SK-N-MC (cell line): ENCODE results near the gene IRF6.
"Not testable (repeated sequence)": the region's sequence is repeated elsewhere in the genome, so short reads cannot be mapped to it uniquely, and the experiment has no call there.

Experiments
- DNase-seq: peaks from one replicate; pipeline ENCODE4 v3.0.0-alpha.2; 2011; ENCODE audit warnings: low read depth, low spot score
- H3K27ac ChIP-seq: fragments of 200-600 bp; sonication (generic); 2 replicates; pipeline ENCODE4 v1.5.1; 2016; ENCODE audit warnings: mixed run types
- H3K36me3 ChIP-seq: fragments of 200-600 bp; sonication (generic); 2 replicates; pipeline ENCODE4 v1.6.1; 2017; ENCODE audit warnings: antibody characterized with exemption, low read length, mixed read lengths; ENCODE audit not compliant: insufficient read depth
- H3K4me3 ChIP-seq: fragments of 200-600 bp; sonication (generic); 2 replicates; pipeline ENCODE4 v1.5.1; 2016
- H3K9ac ChIP-seq: fragments of 200-600 bp; sonication (generic); 2 replicates; pipeline ENCODE4 v1.8.0; 2017; ENCODE audit warnings: mixed run types, mixed read lengths; ENCODE audit not compliant: insufficient read length
- H3K9me3 ChIP-seq: fragments of 200-600 bp; sonication (generic); 2 replicates; pipeline ENCODE4 v1.6.1; 2017; ENCODE audit warnings: low read depth, mild to moderate bottlenecking, antibody characterized with exemption, low read length, moderate library complexity, mixed read lengths
- EZH2 ChIP-seq: fragments of 200-600 bp; sonication (generic); IDR thresholded peaks from one replicate; pipeline ENCODE4 v1.6.1; 2017; ENCODE audit warnings: antibody characterized with exemption
- FOXP2 ChIP-seq: optimal IDR thresholded peaks from 2 replicates; pipeline ENCODE3; 2011; ENCODE audit warnings: mild to moderate bottlenecking, moderate library complexity; ENCODE audit not compliant: insufficient read depth; ENCODE audit errors: extremely low read length, control extremely low read depth
- POLR2AphosphoS5 ChIP-seq: IDR thresholded peaks from 2 replicates; pipeline ENCODE4 v1.6.1; 2012; ENCODE audit warnings: mild to moderate bottlenecking, low read depth, low read length, borderline replicate concordance

The IRF6 gene

DNA sequence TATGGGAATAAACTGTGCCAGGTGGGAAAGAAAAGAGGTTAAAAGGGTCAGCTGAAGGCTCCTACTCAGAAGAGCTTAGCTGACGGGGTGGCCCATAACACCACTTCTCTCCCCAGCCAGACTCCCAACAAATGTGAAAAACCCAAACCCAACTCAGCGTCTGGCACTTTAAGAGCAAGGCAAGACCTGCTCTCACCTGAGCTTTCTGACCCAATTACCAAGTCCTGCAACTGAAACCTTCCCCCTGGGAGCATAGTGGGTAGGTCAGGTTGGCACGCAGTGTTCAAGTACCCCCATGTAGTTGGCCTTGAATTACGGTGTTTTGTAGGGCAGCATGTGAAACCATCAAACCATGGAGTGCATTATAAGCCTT is 3.2 kb downstream of the IRF6 start:
- no peaks in the 10 kb centered on the region for H3K36me3 ChIP-seq
- no peak for TF ChIP-seq EZH2
- no peak for TF ChIP-seq POLR2AphosphoS5
- TF ChIP-seq FOXP2, result no peak

DNA sequence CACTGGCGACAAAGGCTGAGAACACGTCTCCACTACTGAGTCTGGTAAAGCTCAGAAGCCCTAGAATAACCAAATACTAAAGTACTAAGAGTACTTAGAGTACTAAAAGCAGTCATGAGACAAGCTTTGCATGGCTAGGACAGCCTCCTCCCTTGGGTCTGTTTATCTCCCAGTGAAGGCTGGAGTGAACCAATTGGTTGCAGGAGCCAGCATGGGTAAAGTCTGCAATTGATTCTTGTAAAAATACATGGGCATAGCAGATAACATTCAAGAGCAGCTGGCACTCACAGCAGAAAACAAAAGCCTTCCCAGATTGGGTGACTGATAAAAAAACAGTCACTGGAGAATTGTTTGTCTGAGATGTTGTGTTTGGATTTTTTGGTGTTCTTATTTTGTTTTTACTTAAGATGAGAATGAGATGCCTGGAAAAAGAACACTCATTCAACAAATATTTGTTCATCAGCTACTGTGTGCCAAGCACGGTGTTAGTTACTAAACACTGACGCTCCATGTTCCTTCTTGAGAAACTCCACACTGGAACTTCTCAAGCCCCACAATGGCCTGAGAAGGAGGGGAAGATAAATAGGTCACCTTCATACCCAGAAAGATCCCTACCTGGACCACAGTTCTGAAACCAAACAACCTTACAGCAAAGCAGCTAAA is 3.7 kb downstream of the IRF6 start:
- DNase-seq, result no peak
- Histone ChIP-seq H3K9ac (no peak overlapping the region), H3K27ac (no peak overlapping the region), H3K9me3 (no peaks in the 10 kb centered on the region), H3K36me3 (no peaks in the 10 kb centered on the region), H3K4me3 (no peak overlapping the region)
- TF ChIP-seq EZH2, result no peak
- TF ChIP-seq FOXP2, result no peak
- no peak for TF ChIP-seq POLR2AphosphoS5

More for the DNA sequence above, 3.2 kb downstream of the IRF6 start:
- DNase-seq, result no peak
- no peaks in the 10 kb centered on the region for H3K9me3 ChIP-seq
- H3K4me3 ChIP-seq, result no peak overlapping the region
- H3K9ac ChIP-seq, result no peak overlapping the region
- no peak overlapping the region for H3K27ac ChIP-seq

DNA sequence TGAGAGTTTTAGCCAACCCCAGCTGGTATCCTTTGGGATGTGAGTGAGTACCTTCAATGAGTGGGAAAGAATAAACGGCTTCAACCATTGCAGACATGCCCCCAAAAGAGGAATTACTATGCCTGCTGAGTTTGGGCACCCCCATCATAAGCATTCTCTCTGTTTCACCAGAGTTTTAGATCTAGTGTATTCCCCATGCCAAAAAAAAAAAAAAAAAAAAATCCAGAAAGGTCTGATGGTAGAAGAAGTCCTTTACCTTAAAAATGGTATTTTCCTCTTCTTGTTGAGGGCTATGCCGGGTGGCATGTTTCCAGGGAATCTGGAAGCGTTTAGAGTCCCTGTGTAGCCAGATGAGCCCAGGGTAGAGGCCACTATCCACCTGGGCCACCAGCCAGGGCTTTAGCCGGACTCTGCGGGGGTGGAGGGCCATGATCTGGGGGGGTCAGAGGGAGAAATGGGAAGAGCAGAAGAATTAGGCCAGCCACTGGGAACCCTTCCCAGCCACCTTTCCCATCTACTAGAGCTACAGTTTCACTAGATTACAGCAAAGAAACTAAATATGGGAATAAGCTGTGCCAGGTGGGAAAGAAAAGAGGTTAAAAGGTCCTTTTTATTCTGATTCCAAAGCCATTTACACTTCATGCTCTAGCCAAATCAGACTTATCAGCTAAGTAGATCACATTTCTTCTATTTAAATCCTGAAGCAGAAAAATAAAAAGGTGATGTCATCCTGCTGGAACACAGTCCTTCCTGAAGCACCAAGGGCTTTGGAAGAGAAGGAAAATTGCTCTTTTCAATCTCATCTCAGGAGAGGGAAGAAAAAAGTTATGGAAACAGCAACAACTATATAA is 4.7 kb downstream of the IRF6 start:
- TF ChIP-seq EZH2 (no peak), FOXP2 (no peak), POLR2AphosphoS5 (no peak)
- no peak for DNase-seq
- Histone ChIP-seq H3K27ac (no peak overlapping the region), H3K9ac (no peak overlapping the region), H3K36me3 (no peaks in the 10 kb centered on the region), H3K9me3 (no peaks in the 10 kb centered on the region), H3K4me3 (no peak overlapping the region)

DNA sequence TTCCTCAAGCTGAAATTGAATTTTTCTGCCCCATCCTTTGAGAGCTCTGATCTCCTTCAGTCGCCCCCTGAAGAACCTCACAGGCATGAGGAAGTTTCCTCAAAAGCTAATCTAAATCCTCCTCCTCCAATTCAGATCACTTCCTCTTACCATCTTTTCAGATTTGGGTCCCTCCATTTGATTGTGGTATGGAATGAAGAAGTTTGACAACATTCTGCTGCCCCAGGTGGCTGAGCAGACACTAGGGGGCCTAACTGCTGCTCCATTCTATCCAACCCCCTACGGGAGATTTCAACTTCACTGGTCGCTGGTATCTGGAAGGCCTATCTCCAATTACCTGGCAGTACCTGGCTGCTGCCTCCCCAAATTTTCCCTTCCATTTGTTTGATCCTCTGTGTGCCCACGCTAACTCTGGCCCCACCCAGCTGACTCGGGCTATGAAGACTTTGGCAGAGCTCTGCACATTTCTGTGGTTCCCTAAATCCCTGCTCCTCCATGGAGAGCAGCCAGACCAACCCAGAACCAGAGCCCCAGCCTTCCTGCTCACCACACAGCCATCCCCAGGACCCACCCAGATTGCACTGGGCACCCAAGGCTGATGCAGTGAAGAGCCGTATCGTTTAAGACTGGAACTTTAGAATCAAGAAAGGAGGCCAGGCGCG is 7.8 kb downstream of the IRF6 start:
- Histone ChIP-seq H3K4me3 (no peak overlapping the region), H3K9ac (no peak overlapping the region), H3K27ac (no peak overlapping the region), H3K36me3 (no peaks in the 10 kb centered on the region), H3K9me3 (no peaks in the 10 kb centered on the region)
- no peak for TF ChIP-seq EZH2
- no peak for TF ChIP-seq POLR2AphosphoS5
- TF ChIP-seq FOXP2, result no peak
- no peak for DNase-seq

DNA sequence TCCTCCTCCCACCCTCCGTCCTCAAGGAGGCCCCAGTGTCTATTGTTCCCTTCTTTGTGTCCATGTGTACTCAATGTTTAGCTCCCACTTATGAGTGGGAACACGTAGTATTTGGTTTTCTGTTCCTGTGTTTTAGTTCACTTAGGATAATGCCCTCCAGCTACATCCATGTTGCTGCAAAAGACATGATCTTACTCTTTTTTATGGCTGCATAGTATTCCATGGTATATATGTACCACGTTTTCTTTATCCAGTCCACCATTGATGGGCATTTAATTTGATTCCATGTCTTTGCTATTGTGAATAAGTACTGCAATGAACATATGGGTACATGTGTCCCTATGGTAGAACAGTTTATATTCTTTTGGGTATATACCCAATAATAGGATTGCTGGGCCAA is 12.2 kb downstream of the IRF6 start:
- H3K9me3 ChIP-seq, H3K36me3 ChIP-seq, H3K4me3 ChIP-seq, H3K9ac ChIP-seq, DNase-seq, H3K27ac ChIP-seq: not testable (repeated sequence)

DNA sequence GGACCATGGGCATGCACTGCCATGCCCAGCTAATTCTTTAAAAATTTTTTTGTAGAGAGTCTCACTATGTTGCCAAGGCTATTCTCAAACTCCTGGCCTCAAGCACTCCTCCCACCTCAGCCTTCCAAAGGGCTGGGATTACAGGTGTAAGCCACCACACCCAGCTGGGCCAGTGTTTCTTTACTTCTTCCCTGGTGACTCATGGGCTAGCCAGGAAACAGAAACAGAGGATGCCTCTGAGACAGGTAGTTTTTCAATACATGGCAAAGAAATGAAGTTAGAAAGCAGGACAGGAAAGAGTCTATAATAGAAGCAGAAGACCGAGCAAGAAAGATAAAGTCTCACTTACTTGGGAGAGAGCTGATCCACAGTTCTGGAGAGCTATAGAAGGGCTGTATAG is 14.0 kb downstream of the IRF6 start:
- Histone ChIP-seq H3K9ac (no peak overlapping the region), H3K36me3 (no peaks in the 10 kb centered on the region), H3K4me3 (no peak overlapping the region), H3K27ac (no peak overlapping the region), H3K9me3 (no peaks in the 10 kb centered on the region)
- TF ChIP-seq EZH2, result no peak
- TF ChIP-seq FOXP2, result no peak
- TF ChIP-seq POLR2AphosphoS5, result no peak
- no peak for DNase-seq

DNA sequence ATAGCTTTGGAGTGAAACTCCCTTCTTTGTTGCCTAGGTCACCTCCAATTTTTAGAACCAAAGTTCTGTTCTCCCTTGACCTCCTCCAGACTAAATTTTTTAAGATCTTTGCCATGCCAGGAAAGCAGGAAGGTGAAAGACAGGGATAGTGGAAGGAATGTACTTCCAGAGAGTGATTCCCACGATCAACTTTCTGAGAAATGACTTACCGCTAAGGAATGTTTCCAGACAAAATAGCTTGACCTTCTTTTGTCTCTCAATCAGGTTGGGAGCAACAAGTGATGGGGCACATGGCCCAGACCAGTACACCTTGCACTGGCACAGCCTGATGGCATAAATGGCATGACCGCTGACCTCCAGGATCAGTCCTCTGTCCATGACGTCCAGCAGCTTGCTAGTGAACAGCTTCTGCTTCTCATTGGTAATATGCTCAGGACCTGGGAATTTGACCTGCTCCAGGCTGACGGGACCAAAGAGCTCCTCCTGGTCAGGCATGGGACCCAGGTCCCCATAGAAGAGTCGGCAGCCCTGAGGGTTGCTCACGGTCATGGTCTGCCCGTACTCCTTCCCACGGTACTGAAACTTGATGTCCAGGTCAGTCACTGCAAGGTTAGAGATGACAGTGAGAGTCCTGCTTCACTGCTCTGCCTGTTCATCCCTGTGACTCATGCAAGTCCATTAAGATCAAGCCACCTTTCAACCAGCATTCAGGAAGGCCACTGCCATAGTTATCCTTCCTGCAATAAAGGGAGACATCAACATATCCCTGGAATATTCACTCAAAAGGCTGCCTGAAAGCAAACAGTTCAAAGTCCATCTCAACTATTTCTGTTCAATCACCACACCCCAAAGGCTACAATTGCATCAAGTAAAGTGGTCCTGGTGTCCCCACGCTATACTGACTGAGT is 15.4 kb downstream of the IRF6 start:
- H3K4me3 ChIP-seq, result no peak overlapping the region
- H3K36me3 ChIP-seq, result no peaks in the 10 kb centered on the region
- H3K27ac ChIP-seq, result no peak overlapping the region
- TF ChIP-seq EZH2, result no peak
- no peak for TF ChIP-seq FOXP2
- no peak for TF ChIP-seq POLR2AphosphoS5
- no peak overlapping the region for H3K9ac ChIP-seq
- DNase-seq, result no peak
- no peaks in the 10 kb centered on the region for H3K9me3 ChIP-seq

DNA sequence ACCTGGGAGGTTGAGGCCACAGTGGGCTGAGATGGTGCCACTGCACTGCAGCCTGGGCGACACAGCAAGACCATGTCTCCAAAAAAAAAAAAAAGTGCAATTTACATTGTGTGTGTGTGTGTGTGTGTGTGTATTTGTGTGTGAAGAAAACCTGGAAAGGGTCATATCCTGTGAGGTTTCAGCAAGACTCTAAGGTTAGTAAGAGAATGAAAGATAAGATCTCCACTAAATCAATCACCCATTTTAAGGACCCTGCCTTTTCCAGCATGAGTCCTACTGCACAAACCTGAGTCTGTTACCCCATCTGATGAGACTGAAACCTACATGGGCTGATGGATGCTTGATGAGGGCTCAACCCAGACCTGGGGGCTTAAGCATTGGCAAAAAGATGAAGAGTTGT is 16.7 kb downstream of the IRF6 start:
- DNase-seq, result no peak
- no peak for TF ChIP-seq POLR2AphosphoS5
- no peak for TF ChIP-seq EZH2
- no peak for TF ChIP-seq FOXP2
- Histone ChIP-seq H3K4me3 (no peak overlapping the region), H3K9me3 (peaks cover 5% of the 10 kb centered on the region; the same call in 1 of the 2 replicates), H3K27ac (no peak overlapping the region), H3K9ac (no peak overlapping the region), H3K36me3 (no peaks in the 10 kb centered on the region)
